ENCODE results near the gene P2RX1.

DNA sequence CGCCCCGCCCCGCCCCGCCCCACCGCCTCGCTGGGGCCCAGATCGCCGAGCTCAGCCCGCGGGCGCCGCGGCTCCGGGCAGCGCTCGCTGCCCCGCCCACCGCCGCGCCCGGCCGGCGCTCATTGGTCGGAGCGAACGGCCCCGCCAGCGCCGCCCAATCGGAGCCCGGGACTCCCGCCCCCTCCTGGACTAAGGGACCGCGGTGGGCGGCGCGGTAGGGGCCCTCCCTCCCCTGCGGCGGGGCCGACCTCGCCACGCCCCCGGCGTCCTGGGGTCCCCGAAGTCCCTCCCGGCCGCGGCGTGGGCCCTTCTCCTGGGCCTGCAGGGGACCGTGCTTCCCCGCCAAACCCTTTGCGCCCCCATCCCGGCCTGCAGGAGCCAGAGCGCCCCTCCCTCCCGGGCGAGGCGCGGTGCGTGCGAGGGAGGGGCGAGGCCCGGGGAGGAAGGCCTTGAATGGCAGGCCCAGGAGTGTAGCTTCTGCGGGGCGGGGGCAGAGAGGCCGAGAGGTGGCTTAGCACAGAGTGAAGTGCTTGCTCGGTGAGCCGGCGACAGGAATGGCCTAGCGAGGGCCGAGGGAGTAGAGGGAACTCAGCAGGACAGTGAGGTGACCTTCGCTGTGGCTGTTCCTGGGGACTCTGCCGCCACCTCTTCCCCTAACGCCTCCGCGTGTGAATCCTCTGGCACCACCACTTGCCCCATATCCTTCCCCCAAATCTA, 23.1 kb downstream of the P2RX1 start, which contains the start of gene CAMKK1:
- TF ChIP-seq CTCF (IDR thresholded peaks at IDR 0.05; ENCODE audit: insufficient read depth, low read length, poor library complexity, severe bottlenecking), result no peak
- no peak for TF ChIP-seq EZH2phosphoT487 (conservative IDR thresholded peaks at IDR 0.05; ENCODE audit: low read length)
